HTERT RPE-1 (cell line): ENCODE data around the gene PILRA.
"Not testable (repeated sequence)": the region's sequence is repeated elsewhere in the genome, so short reads cannot be mapped to it uniquely, and the experiment has no call there.

Source experiments
- in situ Hi-C: fragments of 300-500 bp; cut with MboI; formaldehyde crosslinking; loops from 4 replicates; pipeline ENCODE4 v1.14.3; 2020; ENCODE audit warnings: low sequenced_read_pairs

The PILRA gene

GRCh38 chr7:100432621-100433275 lies 59.5 kb downstream of the PILRA start:
- in situ Hi-C loops: no loop called here

- in situ Hi-C loops: no loop called here
These were observed 59.9 kb downstream of the PILRA start for GRCh38 chr7:100433276-100433591.

- in situ Hi-C loops: no loop called here
These were observed 60.5 kb downstream of the PILRA start for GRCh38 chr7:100433592-100434296.

- in situ Hi-C loops: no loop called here
These were observed 61.2 kb downstream of the PILRA start for GRCh38 chr7:100434297-100435144.

GRCh38 chr7:100435401-100436304 lies 62.4 kb downstream of the PILRA start:
- in situ Hi-C loops: no loop called here

- in situ Hi-C loops: no loop called here
These were observed 64.1 kb downstream of the PILRA start for GRCh38 chr7:100437150-100438100.

GRCh38 chr7:100438172-100438571 lies 64.9 kb downstream of the PILRA start:
- in situ Hi-C loops: no loop called here

GRCh38 chr7:100438731-100439130 lies 65.4 kb downstream of the PILRA start:
- in situ Hi-C loops: not testable (repeated sequence)

- in situ Hi-C loops: not testable (repeated sequence)
These were observed 66.0 kb downstream of the PILRA start for GRCh38 chr7:100439244-100439643.

- in situ Hi-C loops: no loop called here
These were observed 68.6 kb downstream of the PILRA start for GRCh38 chr7:100441641-100442535.

GRCh38 chr7:100443096-100443840 lies 70.0 kb downstream of the PILRA start:
- in situ Hi-C loops: no loop called here

- in situ Hi-C loops: no loop called here
These were observed 71.3 kb downstream of the PILRA start for GRCh38 chr7:100444311-100445278.

- in situ Hi-C loops: no loop called here
These were observed 72.8 kb downstream of the PILRA start for GRCh38 chr7:100446040-100446439.

- in situ Hi-C loops: not testable (repeated sequence)
These were observed 74.1 kb downstream of the PILRA start for GRCh38 chr7:100447363-100447762.

GRCh38 chr7:100449190-100449795 lies 76.0 kb downstream of the PILRA start:
- in situ Hi-C loops: no loop called here
